LHCN-M2 (cell line): ENCODE measurements around the gene ANO4. TPM values are rescaled to one million over a fixed set of nuclear protein-coding genes. Genes with fewer than 3 reads are reported as not detected.
A peak's percentile ranks its signal among the peaks of the same experiment; 100 is the strongest.

Experiments
- DNase-seq: peaks from one replicate; pipeline ENCODE4 v3.0.0-alpha.2; 2012; ENCODE audit warnings: low read depth
- total RNA-seq: library from RNA; depleted of rRNA; stranded (reverse); fragments of >200 nt; gene quantifications from 2 replicates; pipeline ENCODE4 v1.2.3, GENCODE V29; 2014

The ANO4 gene
- total RNA-seq, 1 experiment from 2014 or later: 8.3 TPM

GRCh38 chr12:100801320-100801719 lies 6.7 kb downstream of the ANO4 start:
- DNase-seq: no peak

- no peak for DNase-seq
These were observed 14.2 kb downstream of the ANO4 start for GRCh38 chr12:100808777-100809176.

GRCh38 chr12:100820314-100820713 lies 25.7 kb downstream of the ANO4 start:
- no peak for DNase-seq

GRCh38 chr12:100823963-100824362 lies 29.4 kb downstream of the ANO4 start:
- peak; percentile 82 for DNase-seq

DNA sequence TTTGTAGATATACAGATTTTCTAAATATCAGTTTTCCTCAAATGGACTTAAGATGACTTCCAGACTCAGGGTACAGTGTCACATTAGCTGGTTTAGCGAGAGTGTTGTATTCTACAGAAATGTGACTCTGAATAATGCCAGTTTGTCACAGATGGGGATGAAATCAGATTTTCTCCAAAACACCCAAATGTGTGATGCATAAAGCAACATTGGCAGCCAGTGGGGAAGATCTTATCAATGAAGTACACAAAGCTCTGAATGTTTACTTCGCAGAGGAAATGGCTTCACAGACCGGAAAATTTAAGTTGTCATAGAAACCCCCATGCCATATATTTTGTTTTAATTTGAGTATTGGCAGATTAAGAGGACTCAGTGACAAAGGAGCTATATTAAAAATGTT lies 29.9 kb downstream of the ANO4 start:
- DNase-seq: no peak

DNA sequence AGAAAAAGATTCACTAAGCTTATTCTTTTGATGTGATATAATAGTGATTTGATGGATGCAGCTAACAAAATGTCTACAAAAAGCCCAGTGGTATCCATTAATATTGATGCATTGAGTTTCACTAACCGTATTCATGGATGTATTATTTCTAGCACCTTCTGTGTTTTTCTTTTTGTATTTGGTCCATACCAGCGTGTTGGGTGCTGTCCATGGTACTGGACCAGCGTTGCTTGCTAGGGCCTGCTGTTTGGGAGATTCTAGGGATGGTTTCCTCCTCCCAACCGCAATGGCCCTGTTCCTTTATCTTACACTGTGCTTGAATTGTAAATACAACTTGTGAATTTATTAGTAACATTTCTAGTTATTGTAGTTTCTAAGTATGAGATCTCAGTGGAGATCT lies 31.7 kb downstream of the ANO4 start:
- DNase-seq: peak; percentile 37

DNA sequence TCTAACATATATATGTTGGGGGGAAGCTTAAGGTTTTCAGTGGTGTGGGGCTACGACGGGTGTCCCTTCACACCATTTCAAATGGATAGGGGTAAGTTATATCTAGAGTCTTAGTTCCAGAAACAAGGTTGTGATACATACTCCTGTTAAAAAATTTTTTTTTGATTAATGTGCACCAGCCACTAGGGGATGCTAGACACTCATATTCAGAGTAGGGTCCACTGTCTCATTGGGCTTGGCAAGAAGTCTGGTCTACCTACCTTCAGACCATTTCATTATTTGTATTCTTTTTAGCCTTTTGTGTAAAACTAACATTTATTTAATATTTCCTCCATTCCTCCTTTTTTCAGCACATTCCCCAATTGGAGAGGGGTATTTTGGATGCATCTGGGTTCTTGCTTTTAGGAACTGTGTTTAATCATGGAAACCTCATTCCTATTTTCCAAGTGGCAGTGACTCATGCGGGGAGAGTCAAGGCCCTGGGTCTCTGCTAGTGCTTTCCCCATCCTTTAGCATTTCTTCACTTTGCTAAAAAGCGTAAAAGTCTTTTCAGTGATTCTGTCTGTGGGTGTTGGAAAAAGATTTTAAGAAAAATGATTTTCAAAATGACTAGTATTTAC lies 33.4 kb downstream of the ANO4 start:
- peak; percentile 26 for DNase-seq

DNA sequence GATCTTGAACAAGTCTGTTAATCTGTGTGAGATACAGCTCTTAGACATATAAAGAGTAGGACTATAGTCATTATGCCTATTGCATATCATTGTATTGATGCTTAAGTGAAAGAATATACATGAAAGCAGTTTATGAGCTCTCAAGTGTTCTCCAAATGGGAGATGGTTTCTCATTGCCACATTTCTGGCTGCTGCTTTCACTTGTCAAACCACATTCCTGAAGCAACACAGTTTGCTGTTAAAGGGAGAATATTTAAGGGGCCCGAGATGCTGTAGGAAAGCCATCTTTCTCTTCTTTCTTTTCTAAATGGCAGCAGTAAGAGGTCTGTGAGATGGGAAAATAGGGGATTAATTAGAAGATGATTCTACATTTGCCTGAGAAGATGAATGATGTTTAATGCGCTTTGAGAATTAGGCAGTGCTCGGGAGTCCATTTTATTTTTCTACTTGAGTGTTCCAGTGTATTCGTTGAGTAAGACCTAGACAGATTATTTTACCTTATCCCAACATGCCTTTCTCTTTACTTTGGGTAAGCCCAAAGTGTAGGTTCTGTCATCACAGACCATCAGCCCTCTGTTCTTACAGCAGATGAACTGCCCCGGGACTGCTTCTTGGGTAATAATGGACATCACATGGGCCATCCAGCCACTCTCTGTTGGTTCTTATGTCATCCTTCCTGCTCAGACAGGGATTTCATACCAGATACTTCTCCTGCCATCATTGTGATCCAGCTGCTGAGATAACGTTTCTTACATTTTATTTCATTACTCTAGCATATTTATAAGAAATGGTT lies 35.6 kb downstream of the ANO4 start:
- DNase-seq: no peak

GRCh38 chr12:100833282-100833681 lies 38.7 kb downstream of the ANO4 start:
- no peak for DNase-seq

DNA sequence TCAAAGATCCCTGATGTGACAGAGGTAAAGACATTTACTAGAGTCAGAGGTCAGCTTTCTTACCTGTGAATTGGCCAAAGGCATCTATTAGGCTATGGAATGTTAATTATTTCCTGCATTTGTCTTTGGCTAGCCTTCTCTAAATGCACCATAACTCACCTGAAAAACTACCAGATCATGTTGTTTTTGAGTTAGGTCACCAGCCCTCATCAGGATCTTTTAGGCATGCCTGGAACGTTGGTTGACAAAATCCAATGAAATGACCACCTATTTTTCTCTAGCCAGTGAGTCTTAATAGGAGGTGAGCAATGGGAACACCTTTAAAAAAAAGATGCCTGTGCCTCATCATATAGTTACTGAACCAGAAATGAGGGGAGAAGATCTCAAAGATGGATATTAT lies 46.2 kb downstream of the ANO4 start:
- DNase-seq: no peak

GRCh38 chr12:100842156-100842555 lies 47.6 kb downstream of the ANO4 start:
- DNase-seq: peak; percentile 76

- DNase-seq: no peak
These were observed 48.5 kb downstream of the ANO4 start for GRCh38 chr12:100843061-100843460.

DNA sequence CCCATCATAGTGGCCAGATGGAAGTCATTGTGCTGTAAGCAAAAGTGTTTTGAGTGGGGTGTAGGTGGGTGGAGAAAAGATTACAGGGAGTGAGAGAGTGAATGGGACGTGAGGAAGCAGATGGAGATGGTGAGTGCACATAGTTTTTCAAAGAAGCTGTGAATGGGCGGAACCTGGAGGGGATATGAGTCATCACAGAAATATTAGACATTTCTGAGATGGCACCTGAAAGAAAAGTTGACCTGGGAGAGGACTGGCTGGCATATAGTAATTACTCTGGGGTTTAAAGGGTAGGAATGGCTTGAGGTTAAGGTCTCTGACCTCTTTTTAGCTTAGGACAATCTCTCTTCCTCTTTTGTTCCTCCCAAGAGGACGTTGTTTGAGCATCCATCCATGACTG lies 50.5 kb downstream of the ANO4 start:
- peak; percentile 12 for DNase-seq

DNA sequence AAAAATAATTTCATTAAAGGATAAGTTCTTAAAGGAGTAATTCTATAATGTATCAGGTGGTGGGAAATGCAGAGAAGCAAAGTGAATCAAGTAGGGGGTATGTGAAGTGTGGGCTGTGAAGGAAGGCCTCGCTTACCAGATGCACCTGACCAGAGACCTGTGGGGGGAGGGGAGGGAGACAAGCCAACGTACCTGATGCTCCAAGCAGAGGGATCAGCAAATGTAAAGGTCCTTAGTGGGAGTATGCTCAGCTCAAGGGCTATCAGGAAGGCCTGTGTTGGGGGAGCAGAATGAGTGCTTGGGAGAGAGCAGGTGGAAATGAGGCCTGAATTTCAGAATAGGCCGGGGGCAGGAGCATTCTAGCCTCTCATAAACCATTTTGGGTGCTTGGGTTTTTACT lies 57.1 kb downstream of the ANO4 start:
- no peak for DNase-seq

GRCh38 chr12:100857418-100857817 lies 62.8 kb downstream of the ANO4 start:
- DNase-seq: no peak

DNA sequence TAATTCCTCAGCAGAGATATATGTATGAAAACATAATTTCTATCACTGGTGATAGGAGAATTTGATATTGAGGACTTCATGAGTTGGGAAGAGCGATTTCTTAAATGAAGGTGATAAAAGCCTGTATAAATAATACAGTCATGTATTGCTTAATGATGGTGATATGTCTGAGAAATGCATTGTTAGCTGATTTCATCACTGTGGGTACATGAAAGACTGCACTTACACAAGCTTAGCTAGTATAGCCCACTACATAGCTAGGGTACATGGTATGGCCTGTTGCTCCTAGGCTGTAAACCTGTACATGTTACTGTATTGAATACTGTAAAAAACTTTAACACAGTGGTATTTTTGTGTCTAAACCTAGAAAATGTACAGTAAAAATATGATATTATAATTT lies 63.4 kb downstream of the ANO4 start:
- DNase-seq: peak; percentile 9

DNA sequence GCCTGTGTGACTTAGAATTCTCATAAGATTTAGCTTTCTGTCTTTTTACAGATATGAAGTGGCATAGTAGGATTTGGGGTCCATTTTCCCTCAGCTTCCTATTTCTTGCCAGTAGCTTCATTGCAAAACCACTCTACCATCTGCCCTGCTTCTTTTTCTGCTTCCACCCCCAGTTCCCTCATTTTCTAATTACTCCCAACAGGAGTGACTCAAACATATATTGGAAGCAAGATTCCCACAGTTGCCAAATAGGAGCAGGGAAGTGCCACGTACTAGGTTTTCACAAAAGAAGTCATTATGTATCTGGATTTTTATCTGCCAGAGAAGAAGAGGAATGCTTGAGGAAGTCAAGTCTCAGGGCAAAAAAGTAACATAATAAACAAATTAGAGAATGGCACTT lies 64.1 kb downstream of the ANO4 start:
- DNase-seq: peak; percentile 49

DNA sequence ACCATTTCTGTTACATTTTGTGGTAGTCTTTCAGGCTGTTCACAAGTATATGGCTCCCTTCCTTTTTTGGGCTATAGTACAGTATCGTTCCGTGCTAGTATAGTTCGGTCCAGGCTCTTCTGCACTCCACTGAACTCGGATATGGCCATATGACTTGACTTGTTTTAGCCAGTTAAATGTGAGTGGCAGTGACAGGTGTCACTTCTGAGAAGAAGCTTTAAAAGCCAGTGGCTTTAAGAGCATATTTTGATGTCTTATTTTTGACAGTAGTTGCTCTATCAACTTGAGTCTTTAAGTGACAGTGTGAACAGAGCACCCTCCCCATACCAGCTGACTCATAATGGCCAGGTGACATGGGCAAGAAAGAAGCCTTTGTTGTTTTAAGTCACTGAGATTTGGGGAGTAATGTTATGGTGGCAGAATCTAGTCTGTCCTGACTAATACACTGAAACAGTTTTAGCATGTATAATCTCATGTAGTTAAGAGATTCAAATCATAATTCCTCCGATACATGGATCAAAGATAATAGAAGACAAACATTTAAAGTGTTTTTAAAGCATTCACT lies 64.6 kb downstream of the ANO4 start:
- DNase-seq: peak; percentile 62

DNA sequence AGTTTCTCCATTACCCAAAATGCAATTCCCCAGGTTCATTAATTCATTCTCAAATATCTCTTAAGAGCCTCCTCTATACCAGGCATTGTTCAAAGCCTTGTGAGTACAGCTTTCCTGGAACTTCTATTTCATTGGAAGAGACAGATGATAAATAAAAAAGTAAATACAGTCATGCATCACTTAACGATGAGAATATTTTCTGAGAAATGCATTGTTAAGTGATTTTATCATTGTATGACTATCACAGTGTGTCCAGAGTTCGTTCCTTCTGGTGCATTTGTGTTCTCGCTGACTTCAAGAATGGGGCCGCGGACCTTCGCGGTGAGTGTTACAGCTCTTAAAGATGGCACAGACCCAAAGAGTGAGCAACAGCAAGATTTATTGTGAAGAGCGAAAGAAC lies 66.0 kb downstream of the ANO4 start:
- DNase-seq: no peak

DNA sequence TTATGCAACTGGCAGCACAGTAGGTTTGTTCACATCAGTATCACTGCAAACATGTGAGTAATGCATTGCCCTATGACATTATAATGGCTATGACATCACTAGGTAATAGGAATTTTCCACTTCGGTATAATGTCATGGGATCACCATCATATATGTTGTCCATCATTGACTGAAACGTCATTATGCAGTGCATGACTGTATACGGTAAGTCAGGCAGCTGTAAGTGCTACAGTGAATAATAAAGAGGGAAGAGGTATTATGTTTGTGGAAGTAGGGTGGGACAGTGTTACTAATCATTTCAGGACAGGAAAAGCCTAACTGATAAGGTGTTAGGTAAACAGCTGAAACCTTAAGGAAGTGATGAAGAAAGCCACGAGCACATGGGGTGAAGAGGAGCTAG lies 68.1 kb downstream of the ANO4 start:
- no peak for DNase-seq

- no peak for DNase-seq
These were observed 69.8 kb downstream of the ANO4 start for GRCh38 chr12:100864366-100864765.

DNA sequence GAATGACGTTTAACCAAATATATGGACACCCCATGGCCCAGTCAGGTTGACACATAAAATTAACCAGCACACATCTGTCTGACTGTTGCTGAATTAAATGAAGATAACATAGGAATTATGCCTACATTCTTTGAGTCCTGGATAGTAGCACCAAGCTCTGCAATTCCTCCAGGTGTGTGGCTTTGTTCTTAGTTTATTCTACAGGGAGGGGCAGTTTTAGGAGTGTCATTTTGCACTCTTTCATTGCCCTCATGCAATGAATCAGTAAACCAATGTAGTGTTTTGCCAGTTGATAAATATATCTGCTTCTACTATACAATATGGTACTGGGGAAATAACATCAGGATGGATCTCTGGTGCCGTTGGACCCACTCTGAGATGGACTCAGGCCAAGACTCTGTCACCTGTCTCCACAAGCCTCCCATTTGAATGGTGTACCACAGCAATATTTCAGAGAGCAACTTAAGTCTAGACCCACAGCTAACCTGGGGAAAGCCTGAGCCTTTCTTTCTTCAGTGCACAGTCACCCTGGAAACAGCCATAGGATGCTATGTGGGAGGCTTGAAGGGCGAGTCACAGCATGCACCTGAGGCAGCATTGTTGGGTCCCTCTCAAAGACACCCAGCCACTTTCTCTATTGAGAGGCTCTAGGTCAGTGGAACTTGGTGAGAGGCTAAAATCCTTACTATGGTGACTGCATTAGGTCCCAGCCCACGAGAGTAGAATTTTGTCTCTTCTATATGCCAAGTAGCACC lies 73.2 kb downstream of the ANO4 start:
- no peak for DNase-seq
